NCI-H774 (cell line): ENCODE measurements around the gene GSS.

Source experiments
- DNase-seq: peaks from one replicate; lab custom pipeline; 2025; lab: John Stamatoyannopoulos, UW

Gene GSS

GRCh38 chr20:34978092-34978744 is 22.6 kb upstream of the GSS start:
- DNase-seq: peak; percentile 19

- no peak for DNase-seq
Measured at GRCh38 chr20:34977365-34978091, 21.9 kb upstream of the GSS start.

- DNase-seq: no peak
Measured at GRCh38 chr20:34976286-34976685, 20.7 kb upstream of the GSS start.

- no peak for DNase-seq
Measured at GRCh38 chr20:34974246-34974645, 18.6 kb upstream of the GSS start.

- no peak for DNase-seq
Measured at GRCh38 chr20:34971561-34972235, 16.1 kb upstream of the GSS start.

- no peak for DNase-seq
Measured at GRCh38 chr20:34970846-34971560, 15.4 kb upstream of the GSS start.

- DNase-seq: no peak
Measured at GRCh38 chr20:34970193-34970840, 14.7 kb upstream of the GSS start.

- DNase-seq: no peak
Measured at GRCh38 chr20:34968042-34968775, 12.6 kb upstream of the GSS start.

- no peak for DNase-seq
Measured at GRCh38 chr20:34967421-34967820, 11.8 kb upstream of the GSS start.

- DNase-seq: no peak
Measured at GRCh38 chr20:34965051-34965450, 9.4 kb upstream of the GSS start.

- DNase-seq: no peak
Measured at GRCh38 chr20:34964486-34964885, 8.9 kb upstream of the GSS start.

- DNase-seq: no peak
Measured at GRCh38 chr20:34956751-34957472, 1.3 kb upstream of the GSS start.

- DNase-seq: no peak
Measured at GRCh38 chr20:34956041-34956458, 444 bp upstream of the GSS start.

- DNase-seq: peak; percentile 16
Measured at GRCh38 chr20:34954904-34955230, 739 bp downstream of the GSS start.

- no peak for DNase-seq
Measured at GRCh38 chr20:34953960-34954359, 1.6 kb downstream of the GSS start.

GRCh38 chr20:34952671-34953070 is 2.9 kb downstream of the GSS start:
- DNase-seq: no peak

GRCh38 chr20:34951652-34952051 is 4.0 kb downstream of the GSS start:
- no peak for DNase-seq

GRCh38 chr20:34951252-34951651 is 4.4 kb downstream of the GSS start:
- no peak for DNase-seq

- DNase-seq: no peak
Measured at GRCh38 chr20:34949120-34949519, 6.5 kb downstream of the GSS start.

- no peak for DNase-seq
Measured at GRCh38 chr20:34948030-34948429, 7.6 kb downstream of the GSS start.

- no peak for DNase-seq
Measured at GRCh38 chr20:34947336-34947735, 8.3 kb downstream of the GSS start.
